NCI-H524 (cell line): ENCODE measurements around the gene DRC1.

Source experiments
- DNase-seq, 2 experiments: peaks; one replicate each; lab custom pipeline; 2025; lab: John Stamatoyannopoulos, UW

DRC1 gene

GRCh38 chr2:26448651-26449050, 46.9 kb downstream of the DRC1 start:
- no peak for DNase-seq

GRCh38 chr2:26449278-26450030, 47.7 kb downstream of the DRC1 start:
- DNase-seq, result no peak

DNA sequence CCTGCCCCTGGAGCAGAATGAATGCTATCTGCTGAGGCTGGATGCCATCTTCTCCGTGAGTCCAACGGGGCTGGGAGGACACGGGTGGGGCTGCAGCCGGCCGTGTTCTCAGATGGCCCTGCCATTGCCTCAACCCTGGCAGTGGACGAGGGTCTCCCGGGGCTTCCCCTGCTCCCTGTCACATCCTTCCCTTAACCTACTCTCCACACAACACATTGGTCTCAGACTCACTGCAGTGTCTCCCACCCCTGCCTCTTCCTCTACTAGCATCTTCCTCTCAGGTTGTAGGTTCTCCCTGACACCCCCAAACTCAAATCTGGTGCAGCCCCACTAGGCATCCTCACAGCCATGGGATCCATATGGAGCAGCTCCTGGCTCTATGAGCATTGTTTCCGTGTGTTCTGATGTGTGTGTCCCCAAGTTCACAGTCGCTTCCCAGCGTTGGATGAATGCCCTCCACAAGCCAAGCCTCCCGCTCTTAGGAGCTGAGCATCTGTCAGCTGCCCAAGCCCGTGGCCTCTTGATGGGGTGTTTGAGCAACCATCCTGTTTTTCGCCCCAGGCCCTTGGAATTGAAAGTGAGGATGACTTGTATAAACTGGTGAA, 48.4 kb downstream of the DRC1 start:
- no peak for DNase-seq

DNA sequence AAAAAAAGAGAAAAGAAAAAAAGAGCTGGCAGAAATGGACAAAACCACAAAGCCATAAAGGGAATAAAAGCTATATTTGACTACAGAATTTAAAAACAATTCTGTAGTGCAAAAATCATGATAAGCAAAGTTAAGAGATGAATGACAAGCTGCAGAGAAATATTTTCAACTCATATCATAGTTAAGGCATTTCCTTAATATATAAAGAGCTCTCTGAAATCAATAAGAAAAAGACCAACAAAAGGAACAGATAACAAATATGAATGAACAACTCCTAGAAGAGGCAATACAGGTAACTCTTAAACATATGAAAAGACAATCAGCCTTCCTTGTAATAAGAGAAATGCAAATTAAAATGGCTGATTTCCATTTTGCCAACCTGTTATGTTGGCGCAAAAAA, 50.0 kb downstream of the DRC1 start:
- no peak for DNase-seq

DNA sequence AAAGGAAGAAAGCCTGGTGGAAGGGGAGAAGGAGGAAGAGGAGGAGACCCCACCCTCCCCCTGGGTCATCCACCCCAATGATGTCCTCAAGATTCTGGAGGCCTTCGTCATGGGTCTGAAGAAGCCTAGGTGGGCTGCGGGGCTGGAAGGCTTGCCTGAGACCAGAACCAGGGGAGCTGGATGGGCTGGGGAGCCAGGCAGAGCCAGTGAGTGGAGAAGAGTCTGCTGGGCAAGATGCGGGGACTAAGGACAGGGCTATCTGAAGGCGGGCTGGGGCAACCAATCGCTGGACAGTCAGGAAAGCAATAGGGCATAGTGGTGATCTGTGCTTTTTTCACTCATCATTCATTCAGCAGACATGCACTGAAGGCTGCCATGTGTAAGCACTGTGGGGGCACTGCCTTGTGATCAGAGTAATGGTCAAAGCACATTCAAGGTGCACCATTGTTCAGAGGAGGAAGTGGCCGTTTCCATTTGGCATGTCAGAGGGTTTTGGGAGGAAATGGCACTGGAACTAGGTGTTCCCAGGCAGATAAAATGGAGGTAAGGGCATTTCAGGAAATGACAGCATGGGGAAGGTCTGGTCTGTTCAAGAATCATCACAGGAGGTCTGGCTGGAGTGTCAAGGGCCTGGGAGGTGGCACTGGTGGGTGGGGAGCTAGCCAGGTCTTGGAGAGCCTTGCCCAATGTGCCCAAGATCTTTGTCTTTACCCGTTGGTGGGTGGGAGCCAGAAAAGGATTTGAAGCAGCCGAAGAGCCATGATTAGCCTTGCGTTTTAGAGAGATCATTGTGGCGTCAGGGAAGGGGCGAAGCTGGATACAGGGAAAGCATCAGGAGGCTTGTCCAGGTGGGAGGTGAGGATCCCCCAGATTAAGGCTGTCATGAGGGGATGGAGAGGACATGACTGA, 52.0 kb downstream of the DRC1 start:
- DNase-seq, result no peak

DNA sequence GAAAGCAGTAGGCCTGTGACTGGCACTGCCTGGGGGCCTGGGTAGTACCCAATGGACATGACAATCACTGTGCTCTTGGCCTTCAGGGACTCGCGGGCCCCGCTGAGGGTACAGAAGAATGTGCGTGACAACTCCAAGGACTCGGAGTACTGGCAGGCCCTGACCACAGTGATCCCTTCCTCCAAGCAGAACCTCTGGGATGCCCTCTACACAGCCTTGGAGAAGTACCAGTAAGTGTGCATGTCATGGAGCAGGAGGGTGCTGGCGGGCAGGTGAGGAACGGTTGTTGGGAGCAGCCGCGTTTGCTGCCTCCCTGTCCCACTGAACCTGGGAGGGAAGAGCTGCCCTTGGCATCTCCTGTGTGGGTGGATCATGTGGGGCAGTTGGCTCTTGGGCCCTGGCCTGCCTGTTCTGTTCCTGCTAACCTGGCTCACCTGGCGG, 52.9 kb downstream of the DRC1 start:
- no peak for DNase-seq

- DNase-seq, result no peak
Observed at GRCh38 chr2:26455037-26455669, 53.4 kb downstream of the DRC1 start.

GRCh38 chr2:26455670-26456439, 54.1 kb downstream of the DRC1 start:
- no peak for DNase-seq

DNA sequence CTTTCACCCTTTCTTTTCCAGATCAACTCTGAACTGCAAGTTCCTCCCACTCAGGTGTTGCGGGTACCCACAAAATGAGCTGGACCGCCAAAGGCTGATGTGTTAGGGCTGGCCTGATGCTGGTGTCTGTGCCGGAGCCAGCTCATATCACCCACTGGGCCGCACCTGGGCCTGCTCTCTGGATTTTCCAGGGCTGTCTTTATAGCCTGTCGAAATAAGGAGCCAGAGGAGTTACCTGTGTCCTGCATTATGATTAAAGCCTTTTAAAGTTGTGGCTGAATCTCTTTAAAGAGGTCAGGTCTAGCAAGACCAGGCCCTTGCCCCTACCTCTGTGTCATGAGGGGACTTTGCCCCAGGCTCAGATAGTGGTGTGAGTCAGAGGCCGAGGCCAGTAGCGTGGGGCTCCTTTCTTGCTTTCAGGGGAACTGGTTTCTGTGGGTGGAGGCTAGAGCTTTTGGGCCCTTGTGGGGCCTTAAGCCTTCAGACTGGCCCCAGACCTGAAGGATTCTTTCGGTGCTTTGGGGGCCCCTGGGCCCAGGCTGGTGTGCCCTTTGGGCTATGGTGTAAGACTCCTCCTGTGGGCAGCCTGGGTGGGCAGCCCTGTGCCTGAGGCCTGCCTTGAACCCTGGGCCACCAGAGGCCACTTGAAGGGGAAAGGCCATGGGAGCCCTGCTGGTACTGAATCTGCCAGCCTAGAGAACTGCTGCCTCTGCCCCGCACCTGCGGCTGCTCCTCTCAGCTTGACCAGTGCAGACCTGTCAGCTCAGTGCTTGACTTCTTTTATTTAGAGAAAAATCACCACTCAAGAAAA, 54.9 kb downstream of the DRC1 start:
- DNase-seq, result no peak

DNA sequence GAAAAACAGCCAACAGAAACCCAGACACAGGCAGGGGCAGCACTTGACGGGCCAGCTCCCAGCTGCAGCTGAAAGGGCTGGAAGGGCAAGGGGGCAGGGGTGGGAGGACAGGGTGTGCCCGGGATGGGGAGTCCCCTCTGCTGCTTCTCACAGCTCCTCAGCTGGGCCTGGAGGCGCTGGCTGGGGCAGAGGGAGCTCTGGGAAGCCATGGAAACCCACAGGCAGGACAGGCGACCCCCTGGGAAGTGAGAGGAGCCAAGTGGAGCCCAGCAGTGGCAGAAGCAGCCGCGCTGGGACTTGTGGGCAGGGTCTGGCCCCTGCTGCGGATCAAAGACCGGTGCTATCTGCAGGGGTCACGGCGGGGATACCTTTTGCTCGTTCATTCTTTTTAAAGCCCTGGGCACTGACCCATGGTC, 55.5 kb downstream of the DRC1 start:
- DNase-seq, result no peak

DNA sequence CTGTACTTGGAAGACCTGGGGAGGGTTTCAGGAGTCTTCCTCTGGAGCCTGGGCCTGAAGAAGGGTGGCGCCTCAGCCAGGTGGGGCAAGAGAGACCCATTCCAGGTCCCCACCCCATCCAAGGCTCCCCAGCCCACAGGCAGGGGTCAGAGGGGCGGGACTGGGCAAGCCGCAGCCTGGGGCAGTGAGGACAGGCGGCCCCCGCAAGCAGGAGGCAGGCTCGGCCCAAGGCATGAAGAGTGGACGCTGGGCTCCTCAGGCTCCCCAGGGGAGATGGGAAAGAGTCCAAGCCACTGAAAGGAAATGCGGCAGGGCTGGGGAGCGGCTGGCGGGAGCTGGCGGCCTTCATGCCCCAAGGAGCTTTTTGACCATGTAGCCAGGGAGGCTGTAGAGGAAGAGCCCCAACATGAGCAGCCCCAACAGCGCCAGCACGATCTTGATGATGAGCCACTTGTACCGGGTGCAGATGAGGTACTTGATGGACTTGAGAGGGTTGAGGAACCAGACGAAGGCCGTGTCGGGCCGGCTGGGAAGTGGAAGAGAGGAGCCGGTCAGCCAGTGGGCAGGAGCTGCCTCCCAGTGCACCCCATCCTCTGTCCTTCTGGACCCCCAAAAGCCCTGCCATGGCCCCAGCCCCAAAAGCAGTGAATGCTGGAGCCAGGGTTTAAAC, 56.1 kb downstream of the DRC1 start:
- DNase-seq, result no peak

- DNase-seq, result no peak
Observed at GRCh38 chr2:26458365-26459042, 56.8 kb downstream of the DRC1 start.

GRCh38 chr2:26459991-26460612, 58.4 kb downstream of the DRC1 start:
- no peak for DNase-seq

GRCh38 chr2:26460613-26461031, 58.9 kb downstream of the DRC1 start:
- DNase-seq, result no peak

GRCh38 chr2:26461601-26462023, 59.9 kb downstream of the DRC1 start:
- DNase-seq, result no peak

- no peak for DNase-seq
Observed at GRCh38 chr2:26462100-26462499, 60.4 kb downstream of the DRC1 start.

GRCh38 chr2:26462511-26463243, 61.0 kb downstream of the DRC1 start:
- peak in 1 of 2 experiments; percentile 54 for DNase-seq
